GM19468 (cell line): ENCODE measurements around the gene GKN1.

Source experiments
- ATAC-seq: cut with Tn5 transposase; IDR thresholded peaks from one replicate; pipeline ENCODE4 v1.9.1; 2021; ENCODE audit warnings: mild to moderate bottlenecking, moderate library complexity, moderate number of reproducible peaks; ENCODE audit not compliant: unreplicated experiment; ENCODE audit errors: extremely low read depth

GKN1 gene

DNA sequence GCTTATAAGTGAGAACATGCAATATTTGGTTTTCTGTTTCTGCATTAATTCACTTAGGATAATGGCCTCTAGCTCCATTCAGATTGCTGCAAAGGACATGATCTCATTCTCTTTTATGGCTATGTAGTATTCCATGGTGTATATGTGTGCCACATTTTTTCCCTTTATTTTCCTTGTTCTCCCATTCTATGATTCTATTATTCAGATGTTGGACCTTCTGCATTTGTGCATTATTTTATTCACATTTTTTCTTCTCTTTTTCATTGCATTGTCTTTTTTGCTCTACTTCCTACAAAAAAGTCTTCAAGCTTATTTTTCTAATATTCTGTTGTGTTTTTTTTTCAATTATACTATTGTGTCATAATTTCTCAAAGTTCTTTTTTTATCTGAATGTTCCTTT is 27.4 kb downstream of the GKN1 start:
- no peak for ATAC-seq

- ATAC-seq: no peak
Observed at GRCh38 chr2:69003731-69004130, 29.3 kb downstream of the GKN1 start.

- ATAC-seq: no peak
Observed at GRCh38 chr2:69007169-69007568, 32.7 kb downstream of the GKN1 start.

GRCh38 chr2:69007603-69008002 is 33.2 kb downstream of the GKN1 start:
- ATAC-seq: no peak

DNA sequence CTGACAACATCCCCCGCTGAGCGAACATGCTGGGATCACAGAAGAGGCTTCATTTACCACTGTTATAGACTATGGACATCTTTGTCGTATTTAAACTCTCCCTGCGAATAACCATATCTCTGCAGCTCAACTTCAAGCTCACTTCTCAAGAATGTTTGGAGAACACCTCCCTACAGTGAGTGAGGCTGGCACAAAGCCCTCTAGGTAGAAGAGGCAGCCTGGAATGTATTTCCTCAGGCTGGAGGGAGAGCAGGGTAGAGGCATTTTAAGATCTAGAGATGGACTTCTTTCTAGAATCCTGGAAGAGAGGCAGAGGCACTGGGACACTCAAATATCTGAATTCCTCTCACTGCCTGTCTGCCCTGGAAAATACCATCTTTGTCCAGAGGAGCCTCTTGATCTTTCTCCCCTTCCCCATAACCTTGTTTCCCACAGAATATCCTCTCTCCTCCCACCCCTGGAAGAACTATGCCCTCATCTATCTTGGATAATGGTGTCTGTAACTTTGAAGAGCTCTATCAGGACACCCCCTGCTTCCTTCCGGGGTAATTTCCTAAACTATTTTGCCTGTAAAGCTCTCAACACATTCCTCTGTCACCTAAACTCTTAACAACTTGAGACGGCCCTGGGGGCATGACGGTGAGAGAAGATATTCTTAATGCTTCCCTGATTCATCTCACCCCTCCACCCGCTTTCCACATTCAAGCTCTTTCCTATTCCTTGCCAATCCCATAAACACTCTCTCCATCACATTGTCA is 36.2 kb downstream of the GKN1 start:
- ATAC-seq: no peak

DNA sequence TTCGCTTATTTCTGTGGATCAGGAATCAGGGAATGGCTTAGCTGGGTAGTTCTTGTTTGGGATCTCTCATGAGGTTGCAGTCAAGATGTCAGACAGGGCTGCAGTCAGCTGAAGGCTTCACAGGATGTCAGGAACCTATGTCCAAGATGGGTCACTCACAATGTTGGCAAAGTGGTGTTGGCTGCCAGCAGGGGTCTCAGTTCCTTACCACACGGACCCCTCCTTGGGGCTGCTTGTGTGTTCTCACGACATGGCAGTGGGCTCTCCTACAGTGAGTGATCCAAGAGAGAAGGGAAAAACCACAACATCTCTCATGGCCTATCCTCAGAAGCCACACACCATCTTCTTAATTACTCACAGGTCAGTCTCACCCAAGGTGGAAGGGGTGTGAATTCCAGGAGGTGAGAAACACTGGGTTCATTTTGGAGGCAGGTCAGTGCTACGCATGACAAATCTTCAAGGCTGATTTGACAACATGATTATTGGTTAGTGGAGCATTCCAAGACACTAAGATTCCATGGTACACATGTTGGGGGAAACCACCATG is 37.2 kb downstream of the GKN1 start:
- ATAC-seq: no peak

GRCh38 chr2:69012310-69013141 is 38.1 kb downstream of the GKN1 start:
- ATAC-seq: no peak

- ATAC-seq: no peak
Observed at GRCh38 chr2:69013142-69013839, 38.9 kb downstream of the GKN1 start, which contains the start of gene ANTXR1. TSS of gene ANTXR1 (plus strand) at chr2:69013179. CDS start at chr2:69013500, 321 bp downstream.

GRCh38 chr2:69013840-69014821 is 39.7 kb downstream of the GKN1 start:
- ATAC-seq: no peak

DNA sequence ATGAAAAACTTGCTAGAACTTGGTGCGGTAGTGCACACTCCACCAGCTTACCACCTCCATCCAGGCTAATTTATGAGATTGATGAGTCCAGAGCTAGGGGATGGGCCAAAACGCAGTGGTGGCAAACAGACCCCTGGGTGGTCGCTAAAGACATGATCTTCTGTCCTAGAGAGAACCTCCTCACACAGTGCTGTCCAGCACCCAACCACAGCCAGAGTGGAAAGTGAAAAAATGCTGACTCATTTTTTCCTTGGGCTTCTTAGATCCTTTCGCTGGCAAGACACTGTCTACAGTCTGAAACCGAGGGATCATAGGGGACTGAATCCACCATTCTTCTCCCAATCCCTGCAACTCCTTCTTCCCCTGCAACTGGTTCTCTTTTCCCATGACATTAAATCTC is 42.6 kb downstream of the GKN1 start:
- no peak for ATAC-seq

DNA sequence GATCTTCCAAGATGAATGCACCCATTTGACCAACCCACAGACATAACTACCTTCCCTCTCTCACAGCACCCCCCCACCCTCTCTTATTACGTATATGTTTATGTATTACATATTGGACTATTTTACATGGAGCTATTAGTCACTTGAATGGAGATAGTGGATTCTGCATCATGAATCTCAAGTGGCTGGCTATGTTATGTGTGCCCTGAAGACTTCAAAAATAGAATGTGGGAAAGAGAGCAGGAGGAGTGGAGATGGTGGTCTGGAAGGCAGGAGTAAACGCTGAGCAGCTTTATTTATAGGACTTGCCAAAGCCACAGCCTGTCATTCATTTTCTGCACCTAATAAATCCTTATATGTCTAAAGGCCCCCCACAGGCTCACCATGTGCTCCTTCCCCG is 43.4 kb downstream of the GKN1 start:
- ATAC-seq: no peak

DNA sequence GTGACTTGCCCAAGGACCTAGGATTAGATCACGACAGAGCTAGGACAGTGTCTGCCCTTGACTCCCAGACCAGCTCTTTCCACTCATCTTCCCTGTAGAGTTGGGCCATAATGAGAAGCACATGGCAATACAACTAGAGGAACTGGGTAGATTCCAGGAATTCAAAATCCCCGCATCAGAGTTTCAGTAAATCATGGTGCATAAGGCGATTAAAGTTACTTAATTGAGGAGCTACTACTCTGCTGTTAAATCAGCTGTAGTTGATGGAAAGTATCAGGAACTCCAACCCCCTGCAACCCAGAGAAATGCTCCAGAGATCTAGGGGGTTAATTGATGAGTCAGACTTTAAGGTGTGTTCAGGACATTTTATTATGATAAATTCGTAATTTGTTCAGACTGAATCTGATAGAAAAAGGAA is 44.3 kb downstream of the GKN1 start:
- ATAC-seq: no peak

- ATAC-seq: no peak
Observed at GRCh38 chr2:69020496-69021426, 46.3 kb downstream of the GKN1 start.

DNA sequence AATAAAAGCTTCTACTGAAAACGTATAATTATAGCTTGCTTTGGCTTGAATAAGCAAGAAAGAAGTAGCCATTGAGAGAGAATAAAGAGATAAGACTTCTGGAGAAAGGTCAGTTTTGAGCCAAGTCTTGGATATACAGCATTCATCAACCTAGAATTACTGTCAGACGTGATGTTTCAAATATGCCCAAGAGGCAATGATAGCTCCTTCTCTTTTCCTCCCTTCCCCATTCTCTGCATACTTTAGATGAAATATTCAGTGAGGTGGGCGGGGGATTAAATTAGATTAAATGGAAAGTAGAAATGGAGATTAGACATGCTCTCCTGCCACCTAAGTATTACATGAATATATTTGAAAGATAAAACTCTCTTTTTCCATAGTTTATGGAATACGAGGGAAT is 47.3 kb downstream of the GKN1 start:
- no peak for ATAC-seq

- ATAC-seq: no peak
Observed at GRCh38 chr2:69022548-69022947, 48.1 kb downstream of the GKN1 start.

DNA sequence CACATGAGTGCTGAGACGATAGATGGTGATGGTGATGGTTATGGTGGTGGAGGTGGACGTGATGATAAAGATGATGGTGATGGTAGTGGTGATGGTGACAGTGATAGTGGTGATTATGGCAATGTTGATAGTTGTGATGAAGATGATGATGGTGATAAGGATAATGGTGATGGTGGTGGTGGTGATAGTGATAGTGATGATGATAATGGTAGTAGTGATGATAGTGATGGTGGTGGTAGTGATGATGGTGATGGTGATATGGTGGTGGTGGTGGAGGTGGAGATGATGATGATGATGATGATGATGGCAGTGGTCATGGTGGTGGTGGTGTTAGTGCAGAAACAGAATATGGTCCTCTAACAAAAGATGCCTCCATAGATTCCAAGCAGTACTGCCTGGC is 48.8 kb downstream of the GKN1 start:
- ATAC-seq: no peak

GRCh38 chr2:69026026-69026425 is 51.6 kb downstream of the GKN1 start:
- no peak for ATAC-seq

- ATAC-seq: no peak
Observed at GRCh38 chr2:69026691-69027459, 52.4 kb downstream of the GKN1 start.
